NCI-H1105 treated with DMSO at 0.1 percent for 48 hours (cell line): ENCODE data around the gene DPEP2.
"Not testable (repeated sequence)": the region's sequence is repeated elsewhere in the genome, so short reads cannot be mapped to it uniquely, and the experiment has no call there.

Experiments
- DNase-seq: peaks from one replicate; lab custom pipeline; 2025; lab: John Stamatoyannopoulos, UW

The DPEP2 gene

DNA sequence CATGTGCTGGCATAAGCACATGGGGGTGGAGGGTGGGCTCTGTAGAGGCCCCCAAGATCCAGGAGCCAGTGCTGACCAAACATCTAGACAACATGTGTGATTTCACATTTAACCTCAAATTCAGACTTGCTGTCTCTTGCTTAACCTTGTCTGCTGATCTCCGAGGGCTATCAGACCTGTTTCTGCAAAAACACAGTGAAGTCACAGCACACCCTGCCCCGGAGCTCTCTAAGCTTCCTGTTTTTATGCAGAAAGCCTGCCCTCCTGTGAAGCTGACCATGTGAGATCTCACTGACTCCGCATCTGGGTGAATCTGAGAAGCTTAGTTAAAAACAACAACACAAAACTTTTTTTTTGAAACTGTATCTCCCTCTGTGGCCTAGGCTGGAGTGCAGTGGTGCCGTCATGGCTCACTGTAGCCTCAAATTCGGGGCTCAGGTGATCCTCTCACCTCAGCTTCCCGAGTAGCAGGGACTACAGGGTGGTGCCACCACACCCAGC lies 6.6 kb upstream of the DPEP2 start:
- no peak for DNase-seq

DNA sequence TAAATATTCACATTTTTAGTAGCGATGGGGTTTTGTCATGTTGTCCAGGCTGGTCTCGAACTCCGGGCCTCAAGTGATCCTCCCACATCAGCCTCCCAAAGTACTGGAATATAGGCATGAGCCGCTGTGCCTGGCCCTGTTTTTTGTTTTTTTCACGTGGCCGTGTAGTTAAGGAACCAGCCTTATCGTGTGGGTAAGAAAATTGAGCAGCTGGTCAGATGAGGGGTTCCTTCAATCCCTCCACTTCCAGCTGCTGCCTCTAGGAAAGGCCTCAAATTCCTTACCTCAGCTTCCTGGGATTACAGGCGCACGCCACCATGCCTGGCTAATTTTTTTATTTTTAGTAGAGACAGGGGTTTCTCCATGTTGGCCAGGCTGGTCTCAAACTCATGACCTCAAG lies 5.9 kb upstream of the DPEP2 start:
- no peak for DNase-seq

DNA sequence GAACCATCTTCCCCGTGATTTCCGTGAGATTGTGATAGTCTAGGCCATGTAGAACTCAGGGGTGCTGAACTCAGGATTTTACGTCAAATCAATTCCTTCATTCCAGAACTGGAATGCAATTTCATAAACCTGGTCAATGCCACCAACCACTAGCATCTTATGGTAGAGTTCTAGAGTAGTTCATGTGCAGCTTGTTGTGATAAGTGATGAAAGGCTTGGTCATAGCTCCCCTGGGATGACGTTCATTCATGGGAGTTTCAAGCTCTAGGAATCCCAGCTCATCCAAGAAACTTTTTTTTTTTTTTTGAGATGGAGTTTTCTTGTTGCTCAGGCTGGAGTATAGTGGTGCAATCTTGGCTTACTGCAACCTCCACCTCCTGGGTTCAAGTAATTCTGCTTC lies 3.7 kb upstream of the DPEP2 start:
- DNase-seq = no peak

DNA sequence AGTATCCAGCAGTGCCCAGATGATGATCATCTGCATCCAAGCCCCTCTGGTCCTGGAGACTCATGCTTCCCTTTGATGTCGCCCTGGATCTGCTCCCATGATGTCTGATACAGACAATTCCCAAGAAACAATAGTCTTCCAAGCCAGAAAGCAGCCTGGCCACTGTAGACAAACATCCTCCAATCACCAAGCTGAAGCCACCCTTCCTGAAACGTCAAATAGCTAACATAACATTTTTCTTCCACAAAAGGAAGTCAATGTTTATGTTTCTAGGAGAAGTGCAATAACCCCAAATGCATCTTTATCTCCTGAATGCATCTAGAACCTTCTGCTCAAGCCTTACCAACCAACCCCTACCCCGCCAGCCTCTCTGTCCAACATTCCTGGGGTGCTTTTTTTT lies 1.2 kb upstream of the DPEP2 start:
- no peak for DNase-seq

DNA sequence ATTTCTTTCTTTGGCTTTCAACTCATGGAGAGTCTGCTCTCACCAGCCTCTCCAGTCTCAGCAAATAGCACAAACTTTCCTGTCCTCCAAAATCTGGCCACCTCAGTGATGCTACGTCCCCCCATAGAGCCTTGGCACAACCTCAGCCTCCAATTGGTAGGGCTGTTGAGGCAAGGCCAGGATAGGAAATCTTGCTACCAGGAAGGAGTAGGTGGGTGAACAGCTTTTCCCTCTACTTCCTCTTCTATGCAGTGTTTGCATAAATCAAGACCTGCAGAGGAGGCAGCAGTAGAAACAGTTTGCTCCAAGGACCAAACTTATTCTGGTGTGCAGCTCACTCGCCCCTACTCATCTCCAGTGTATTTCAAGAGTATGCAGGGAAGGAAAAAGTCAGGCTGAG lies 701 bp upstream of the DPEP2 start:
- DNase-seq = no peak

DNA sequence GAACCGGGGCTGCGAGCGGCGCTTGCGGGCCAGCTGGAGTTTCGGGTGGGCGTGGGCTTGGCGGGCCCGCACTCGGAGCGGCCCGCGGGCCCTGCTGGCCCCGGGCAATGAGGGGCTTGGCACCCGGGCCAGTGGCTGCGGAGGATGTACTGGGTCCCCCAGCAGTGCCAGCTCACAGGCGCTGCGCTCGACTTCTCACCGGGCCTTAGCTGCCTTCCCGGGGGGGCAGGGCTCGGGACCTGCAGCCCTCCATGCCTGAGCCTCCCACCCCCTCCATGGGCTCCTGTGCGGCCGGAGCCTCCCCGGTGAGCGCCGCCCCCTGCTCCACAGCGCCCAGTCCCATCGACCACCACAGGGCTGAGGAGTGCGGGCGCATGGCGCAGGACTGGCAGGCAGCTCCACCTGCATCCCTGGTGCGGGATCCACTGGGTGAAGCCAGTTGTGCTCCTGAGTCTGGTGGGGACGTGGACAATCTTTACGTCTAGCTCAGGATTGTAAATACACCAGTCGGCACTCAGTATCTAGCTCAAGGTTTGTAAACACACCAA lies 979 bp downstream of the DPEP2 start:
- DNase-seq = not testable (repeated sequence)

DNA sequence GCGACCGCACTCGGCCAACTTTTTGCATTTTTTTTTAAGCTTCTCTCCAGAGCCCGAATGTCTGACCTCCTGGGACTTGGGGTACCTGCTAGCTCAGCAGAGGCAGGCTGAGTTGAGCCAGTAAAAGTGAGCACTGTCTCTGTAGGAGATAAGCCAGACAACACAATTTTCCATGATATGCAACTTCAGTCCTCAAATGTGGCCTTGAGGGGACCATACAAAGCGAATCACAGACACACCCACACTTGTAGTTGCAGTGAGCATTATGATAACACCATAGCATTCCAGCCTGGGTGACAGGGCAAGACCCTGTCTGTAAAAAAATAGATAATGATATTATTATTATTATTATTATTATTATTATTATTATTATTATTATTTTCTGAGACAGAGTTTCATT lies 2.6 kb downstream of the DPEP2 start:
- DNase-seq = no peak

DNA sequence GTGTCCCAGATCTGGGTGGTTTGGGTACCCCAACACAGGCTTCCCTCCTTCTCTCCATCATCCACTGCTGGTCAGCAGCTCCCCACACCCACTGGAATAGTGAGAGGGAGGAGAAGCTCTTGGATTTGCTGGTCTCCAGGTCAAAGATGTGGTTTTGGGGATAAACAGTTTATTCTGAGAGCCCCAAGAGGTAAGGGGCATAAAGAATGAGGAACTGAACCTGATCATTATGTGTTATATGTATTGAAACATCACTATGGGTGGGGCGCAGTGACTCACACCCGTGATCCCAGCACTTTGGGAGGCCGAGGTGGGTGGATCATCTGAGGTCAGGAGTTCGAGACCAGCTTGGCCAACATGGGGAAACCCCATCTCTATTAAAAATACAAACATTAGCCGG lies 3.9 kb downstream of the DPEP2 start:
- DNase-seq = no peak

DNA sequence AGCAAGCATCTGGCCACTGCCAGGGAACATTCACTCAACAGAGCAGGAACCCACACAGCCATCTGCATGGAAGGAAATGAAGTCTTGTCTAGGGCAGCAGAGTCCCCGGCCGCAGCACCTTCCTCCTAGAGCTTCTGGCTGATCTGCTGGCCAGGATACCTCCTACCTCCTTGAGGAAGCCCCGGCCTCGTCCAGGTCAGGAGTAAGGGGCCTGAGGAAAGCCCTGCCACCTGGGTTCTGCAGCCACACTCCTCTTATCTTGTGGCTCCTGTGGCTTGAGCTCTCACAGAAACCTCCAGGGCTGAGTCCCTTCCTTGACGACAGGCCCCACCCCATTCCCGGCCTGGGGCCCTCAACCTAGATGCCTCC lies 5.3 kb downstream of the DPEP2 start:
- not testable (repeated sequence) for DNase-seq

DNA sequence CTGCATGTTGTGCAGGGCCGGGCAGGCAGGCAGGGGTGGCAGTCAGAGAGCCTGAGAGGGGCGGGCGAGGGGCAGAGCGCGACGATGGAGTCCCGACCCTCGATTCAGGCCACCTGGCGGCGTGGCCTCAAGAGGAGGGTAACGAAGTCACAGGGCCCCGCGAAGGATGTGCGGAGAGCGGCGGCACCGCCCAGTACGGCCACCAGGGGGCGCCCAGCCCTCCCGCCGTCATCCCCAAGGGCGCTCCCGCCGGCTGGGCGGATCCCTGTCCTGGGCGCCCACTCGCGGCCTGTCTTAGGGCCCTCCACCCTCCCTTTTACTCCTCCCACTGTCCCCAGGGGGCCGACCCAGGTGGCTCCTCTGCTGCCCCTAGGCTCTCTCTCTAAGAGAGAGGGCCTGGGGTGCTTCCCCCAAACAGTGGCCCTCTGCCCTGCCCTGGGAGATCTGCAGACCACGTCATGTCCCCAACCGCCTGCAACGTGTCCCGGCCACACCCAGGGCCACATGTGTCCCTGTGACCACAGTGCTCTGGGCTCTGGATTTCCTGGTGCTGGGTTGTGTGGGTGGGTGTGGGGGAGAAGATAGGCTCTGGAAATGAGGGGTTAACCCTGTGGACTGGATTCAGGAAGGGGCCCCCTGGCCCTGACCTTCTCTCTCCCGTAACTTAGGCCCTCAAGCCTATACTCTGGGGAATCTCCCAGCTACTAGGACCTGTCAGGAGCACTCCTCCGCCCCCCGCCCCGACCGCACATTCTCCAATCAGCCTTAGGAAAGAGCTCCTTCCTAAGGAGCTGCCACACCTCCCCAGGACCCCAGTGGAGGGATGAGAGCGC lies 5.9 kb downstream of the DPEP2 start:
- peak; percentile 51 for DNase-seq

DNA sequence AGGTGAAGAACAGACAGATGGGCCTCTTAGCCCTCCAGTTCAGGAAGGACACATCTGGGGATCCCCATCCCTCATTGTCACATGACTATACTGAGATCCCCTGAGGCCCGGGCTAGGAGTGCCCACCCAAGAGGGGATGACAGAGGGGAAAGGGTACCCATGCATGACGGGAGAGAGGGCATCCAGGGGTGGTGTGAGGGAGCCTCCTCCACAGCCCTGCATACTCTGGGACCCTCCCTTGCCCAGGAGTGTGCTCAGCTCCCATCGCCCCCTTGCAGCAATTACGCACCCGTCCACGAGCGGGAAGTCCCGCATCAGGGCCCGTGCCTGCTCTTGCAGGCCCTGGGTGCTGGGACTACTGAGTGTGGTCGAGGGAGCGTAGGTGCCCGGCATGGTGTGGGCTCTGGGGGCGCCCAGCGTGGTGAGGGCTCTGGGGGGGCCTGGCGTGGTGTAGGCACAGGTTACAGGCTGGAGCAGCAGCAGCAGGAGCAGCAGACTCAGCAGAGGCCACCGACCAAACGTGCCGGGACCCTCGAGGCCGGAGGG lies 6.5 kb downstream of the DPEP2 start:
- no peak for DNase-seq

DNA sequence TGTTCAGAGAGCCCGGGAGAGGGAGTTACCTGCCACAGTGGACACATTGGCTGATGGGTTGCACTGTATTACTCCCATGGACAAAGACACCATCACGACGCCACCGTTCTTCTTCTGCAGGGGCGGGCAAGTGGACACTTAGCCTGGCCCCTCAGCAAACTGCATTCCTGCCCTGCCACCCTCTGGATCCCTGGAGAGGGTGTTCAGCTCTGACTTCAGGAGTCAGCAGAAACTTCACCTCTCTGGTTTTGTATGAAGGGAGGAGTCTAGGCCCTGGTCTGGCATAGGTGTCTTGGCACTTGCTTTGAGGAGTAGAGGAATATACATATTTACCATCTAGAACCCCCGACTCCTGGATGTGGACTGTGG lies 9.3 kb downstream of the DPEP2 start:
- DNase-seq = no peak

DNA sequence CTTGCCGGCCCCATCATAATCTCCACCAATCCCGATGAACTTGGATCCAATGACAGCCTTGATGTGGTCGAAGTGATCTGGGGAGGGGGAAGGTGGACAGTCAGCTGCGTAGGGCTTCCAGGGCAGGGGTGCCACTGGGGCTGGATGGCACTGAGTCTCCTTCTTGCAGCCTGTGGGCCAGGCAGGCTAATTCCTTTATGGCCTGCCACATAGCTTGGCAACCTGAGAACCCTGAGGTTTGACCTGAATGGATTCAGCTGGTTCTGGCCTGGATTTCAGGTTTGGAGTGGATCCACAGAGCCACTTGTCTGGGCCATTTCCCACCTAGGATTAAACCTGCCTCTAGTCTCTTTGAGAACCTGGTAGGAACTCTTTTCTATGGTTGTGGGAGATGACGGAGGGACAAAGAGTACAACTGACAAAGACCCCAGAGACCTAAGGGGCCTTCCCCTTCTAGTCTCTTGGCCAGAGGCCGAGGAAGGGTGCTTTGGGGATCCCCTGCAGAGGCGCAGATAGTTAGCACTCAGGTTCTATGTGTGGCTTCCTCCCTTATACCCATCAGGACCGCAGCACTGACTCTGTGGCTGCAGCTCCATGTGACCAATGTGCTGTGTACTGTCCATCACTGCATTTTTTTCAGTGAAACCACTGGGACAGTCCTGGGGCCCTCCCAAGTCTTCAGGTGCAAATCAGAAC lies 9.8 kb downstream of the DPEP2 start:
- no peak for DNase-seq

DNA sequence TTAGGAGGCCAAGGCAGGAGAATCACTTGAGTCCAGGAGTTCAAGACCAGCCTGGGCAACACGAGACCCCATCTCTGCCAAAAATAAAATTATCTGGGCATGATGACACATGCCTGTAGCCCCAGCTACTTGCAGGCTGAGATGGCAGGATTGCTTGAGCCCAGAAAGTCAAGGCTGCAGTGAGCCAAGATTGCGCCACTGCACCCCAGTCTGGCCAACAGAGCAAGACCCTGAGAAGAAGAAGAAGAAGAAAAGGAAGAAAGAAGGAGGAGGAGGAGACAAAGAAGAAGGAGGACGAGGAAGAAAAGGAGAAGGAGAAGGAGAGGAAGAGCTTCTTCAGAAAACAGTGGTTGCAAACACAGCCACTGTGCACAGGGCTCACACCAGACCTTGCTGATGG lies 10.6 kb downstream of the DPEP2 start:
- no peak for DNase-seq

DNA sequence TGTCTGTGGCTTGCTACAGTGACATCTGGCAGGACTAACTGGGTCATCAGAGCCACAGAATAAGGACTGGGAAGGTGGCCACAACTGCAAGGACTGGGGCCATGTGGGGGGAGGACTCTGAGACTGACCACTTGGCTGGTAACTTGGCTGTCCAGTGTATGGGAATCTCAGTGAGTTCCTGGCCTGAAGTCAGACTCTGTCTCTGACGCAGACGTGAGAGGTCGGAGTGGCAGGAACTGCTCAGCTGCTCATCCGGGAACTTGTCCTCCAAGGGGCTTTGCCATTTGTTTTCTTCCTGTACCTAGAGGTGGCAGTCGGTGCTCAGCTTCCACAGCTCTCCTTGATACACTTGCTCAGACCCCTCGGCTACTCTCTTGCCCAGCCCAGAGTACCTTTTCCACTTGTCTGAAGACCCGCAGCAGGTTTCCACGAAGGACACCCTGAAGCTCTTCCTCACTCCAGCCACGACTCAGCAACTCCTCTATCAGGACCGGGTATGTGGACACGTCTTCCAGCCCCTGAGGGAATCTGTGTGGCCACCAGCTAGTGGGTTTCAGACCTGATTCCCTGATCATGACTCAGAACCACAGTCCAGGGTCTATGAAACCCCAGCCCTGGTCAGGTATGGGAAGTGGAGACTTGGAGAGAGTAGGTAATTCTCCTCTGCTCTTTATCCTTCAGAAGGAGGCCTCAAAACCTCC lies 11.7 kb downstream of the DPEP2 start:
- no peak for DNase-seq

DNA sequence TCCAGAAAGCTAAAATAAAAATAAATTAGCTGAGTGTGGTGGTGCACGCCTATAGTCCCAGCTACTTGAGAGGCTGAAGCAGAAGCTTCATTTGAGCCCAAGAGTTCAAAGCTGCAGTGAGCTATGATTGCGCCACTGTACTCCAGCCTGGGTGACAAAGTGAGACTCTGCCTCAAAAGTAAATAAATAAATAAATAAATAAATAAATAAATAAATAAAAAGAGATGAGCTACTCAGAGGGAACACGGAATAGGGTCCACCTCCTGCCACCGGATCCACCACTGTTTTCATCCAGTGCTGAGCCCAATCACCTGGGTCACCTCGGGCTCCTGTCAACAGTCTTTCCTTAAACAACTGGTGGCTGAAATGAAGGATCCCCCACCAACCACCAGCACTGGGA lies 12.3 kb downstream of the DPEP2 start:
- DNase-seq = no peak

DNA sequence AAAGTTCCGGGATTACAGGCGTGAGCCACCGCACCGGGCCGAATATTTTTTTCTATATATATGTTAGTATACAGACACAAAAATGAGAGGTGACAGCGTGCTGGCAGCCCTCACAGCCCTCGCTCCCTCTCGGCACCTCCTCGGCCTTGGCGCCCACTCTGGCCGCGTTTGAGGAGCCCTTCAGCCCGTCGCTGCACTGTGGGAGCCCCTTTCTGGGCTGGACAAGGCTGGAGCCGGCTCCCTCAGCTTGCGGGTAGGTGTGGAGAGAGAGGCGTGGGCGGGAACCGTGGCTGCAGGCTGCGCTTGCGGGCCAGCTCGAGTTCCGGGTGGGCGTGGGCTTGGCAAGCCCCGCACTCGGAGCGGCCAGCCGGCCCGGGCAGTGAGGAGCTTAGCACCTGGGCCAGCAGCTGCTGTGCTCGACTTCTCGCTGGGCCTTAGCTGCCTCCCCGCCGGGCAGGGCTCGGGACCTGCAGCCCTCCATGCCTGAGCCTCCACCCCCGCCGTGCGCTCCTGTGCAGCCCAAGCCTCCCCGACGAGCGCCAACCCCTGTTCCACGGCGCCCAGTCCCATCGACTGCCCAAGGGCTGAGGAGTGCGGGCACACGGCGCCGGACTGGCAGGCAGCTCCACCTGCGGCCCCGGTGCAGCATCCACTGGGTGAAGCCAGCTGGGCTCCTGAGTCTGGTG lies 17.1 kb downstream of the DPEP2 start:
- no peak for DNase-seq

DNA sequence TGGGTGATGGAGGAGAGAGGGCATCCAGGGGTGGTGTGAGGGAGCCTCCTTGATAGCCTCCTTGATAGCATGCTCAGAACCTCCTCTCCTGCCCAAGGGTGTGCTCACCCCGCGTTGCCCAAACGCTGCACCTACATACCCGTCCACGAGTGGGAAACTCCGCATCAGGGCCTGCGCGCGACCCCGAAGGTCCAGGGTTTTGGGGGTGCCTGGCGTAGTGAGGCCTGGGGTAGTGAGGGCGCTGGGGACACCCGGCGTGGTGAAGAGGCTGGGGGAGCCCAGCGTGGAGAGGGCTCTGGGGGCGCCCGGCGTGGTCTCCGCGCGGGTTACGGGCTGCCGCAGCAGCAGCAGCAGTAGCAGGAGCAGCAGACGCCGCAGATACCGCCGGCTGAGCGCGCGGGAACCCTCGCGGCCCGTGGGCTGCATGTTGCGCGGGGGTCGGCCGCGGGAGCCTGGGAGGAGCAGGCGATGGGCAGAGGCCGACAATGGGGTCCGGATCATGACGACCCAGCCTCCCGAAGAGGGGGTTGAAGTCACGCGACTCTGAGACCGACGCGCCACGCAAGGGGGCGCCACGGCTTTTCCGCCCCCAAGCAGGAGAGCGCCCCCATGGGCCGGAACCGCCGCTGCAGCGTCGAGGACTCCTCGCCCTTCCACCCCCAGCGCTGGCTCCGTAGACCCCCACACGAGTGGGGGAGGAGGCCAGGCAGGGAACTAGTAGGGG lies 19.2 kb downstream of the DPEP2 start, which contains the start of gene DPEP3:
Gene DPEP3 (minus strand): TSS at position 545 of the 724 bp plus-strand sequence. CDS start 119 bp downstream, at position 426.
- DNase-seq = no peak

DNA sequence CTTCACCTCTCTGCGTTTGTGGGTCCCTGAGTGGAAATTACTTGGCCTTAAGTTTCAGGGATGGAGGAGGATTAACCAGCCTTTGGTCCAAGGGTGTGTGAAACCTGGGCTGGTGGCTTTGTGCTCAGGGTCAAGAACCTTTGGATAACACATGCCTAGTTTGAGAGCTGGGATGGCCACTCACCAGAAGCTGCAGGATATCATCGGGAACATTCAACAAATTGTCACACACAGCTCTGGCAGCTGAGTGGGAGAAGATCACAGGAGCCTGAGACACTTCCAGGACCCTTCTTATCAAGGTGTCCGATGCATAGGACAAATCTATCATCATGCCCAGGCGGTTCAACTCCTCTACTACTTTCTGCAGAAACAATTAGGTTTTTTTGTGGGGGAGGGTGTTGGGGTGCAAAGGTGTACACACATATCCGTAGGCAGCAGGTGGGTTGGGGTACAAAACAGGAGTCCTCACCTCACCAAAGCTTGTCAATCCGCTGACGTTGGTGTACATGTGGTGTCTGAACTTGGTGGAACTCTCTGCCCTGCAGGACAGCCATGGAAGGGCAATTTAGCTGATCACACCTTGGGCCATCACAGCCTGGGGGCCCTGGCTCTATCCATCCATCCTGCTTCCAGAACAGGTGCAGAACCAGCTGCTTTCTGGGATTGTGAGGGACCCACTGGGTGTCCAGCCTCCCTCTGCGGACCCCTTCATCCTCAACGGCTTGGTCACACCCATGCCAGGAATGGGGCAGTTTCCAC lies 21.6 kb downstream of the DPEP2 start:
- DNase-seq = no peak

DNA sequence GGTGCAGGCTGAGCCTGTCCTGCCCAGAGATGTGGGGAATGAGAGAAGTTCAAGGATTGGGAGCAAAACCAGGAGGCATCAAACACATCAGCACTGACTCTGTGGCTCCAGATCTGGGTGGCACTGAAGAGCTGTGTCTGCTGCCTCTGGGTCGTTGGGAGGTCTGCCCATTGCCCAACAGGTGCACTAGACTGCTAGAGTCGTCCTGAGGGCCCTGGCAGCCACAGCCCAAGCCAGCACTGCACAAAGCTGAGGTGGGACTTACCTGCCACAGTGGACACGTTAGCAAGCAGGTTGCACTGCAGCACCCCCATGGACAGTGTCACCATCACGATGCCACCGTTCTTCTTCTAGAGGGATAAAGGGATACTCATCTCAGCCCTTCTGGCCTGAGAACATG lies 22.3 kb downstream of the DPEP2 start:
- DNase-seq = no peak
